ENCODE data around the gene MAST2. TPM values are rescaled to one million over a fixed set of nuclear protein-coding genes. Genes with fewer than 3 reads are reported as not detected.

Gene MAST2
- total and polyA plus RNA-seq, 9 of the 15 experiments (the other 6 are each of a cell fraction or from before 2014, with no cell fraction given), result 0.73 to 32.0 (median 17.8) TPM

GRCh38 chr1:45890078-45890477 is 86.7 kb downstream of the MAST2 start:
- H2AFZ ChIP-seq (ENCODE audit: low read depth, low read length), result no peak overlapping the region
- DNase-seq (ENCODE audit: extremely low read depth in 1 of 4, low spot score in 3 of 4), result no peak
- in situ Hi-C loops (cut with MboI), result no loop called here
- H3K9me3 ChIP-seq (replicated peaks; ENCODE audit: control insufficient read depth, insufficient read depth, low read depth, low read length), result no peaks in the 10 kb centered on the region
- H4K20me1 ChIP-seq (replicated peaks; ENCODE audit: control insufficient read depth, insufficient read depth, low read length), result no peaks in the 10 kb centered on the region
- no TSS peak for BruUV-seq (replicated peaks)
- ChIA-PET CTCF (ENCODE audit: low intra/inter-chr PET ratio) (no interaction called here), POLR2A (interaction anchor here (0.6 to 1.1 kb wide), 3 partner anchors 11 to 1534 kb away, joined by 3 to 4 read pairs (median 3); no protein-coding TSS in a partner anchor)
- no peak overlapping the region for H3K27ac ChIP-seq (ENCODE audit: extremely low read depth, low read depth, low read length)
- no peaks in the 10 kb centered on the region for H3K9me1 ChIP-seq (ENCODE audit: control insufficient read depth, insufficient read depth, low read length)
- intact Hi-C loops (cut with micrococcal nuclease), result no loop called here
- no peak overlapping the region for H3K4me2 ChIP-seq (ENCODE audit: insufficient read depth, low read length)
- ATAC-seq, result no peak
- peaks cover 4% of the 10 kb centered on the region; the same call in 1 of the 3 replicates for H3K79me2 ChIP-seq (ENCODE audit: control insufficient read depth, insufficient read depth, low read length)
- H3K4me1 ChIP-seq (replicated peaks in 1 of 2; ENCODE audit: control insufficient read depth in 2 of 2, insufficient read depth in 2 of 2, low read length in 2 of 2), result no peaks in the 10 kb centered on the region
- FAIRE-seq, result no peak
- no peak for TF ChIP-seq NCOA2 (IDR thresholded peaks at IDR 0.05; ENCODE audit: partially characterized antibody in 2 of 2)
- no peak for TF ChIP-seq ZNF134 (CRISPR knock-in tag; conservative IDR thresholded peaks at IDR 0.05)
- TF ChIP-seq PRPF4 (IDR thresholded peaks at IDR 0.05; ENCODE audit: insufficient read depth, low read depth, low read length, poor library complexity, severe bottlenecking), result no peak
- no peak for TF ChIP-seq ZNF318 (IDR thresholded peaks at IDR 0.05; ENCODE audit: borderline replicate concordance in 1 of 2, low read depth in 1 of 2)
- TF ChIP-seq HNRNPH1 (optimal IDR thresholded peaks at IDR 0.05; ENCODE audit: low read depth, low read length), result no peak
- no peaks in the 10 kb centered on the region for H3K36me3 ChIP-seq (ENCODE audit: control insufficient read depth, insufficient read depth, low read length)
- no peak overlapping the region for H3K4me3 ChIP-seq
- no peaks in the 10 kb centered on the region for H3K27me3 ChIP-seq (ENCODE audit: control insufficient read depth in 2 of 2, insufficient read depth in 2 of 2, low read length in 2 of 2)
- H3K9ac ChIP-seq (ENCODE audit: insufficient read depth in 1 of 2, low read depth in 2 of 2, low read length in 2 of 2), result no peak overlapping the region
- WGBS (ENCODE audit: insufficient coverage, low coverage, missing lambda C conversion rate), result 85% methylated on average over 2 of the region's 2 CpGs
